Left ventricle myocardium inferior (tissue), 1 donor: ENCODE results near the gene ZNF878. TPM values are rescaled to one million over a fixed set of nuclear protein-coding genes. Genes with fewer than 3 reads are reported as not detected.
A peak's percentile ranks its signal among the peaks of the same experiment; 100 is the strongest.

Experiments used
- DNase-seq: peaks from one replicate; pipeline ENCODE4 v3.0.0-alpha.2; 2020
- H3K27ac ChIP-seq: fragments of 200-600 bp; replicated peaks from 2 replicates; pipeline ENCODE4 v1.8.0; 2021
- H3K27me3 ChIP-seq: fragments of 200-600 bp; 2 replicates; pipeline ENCODE4 v1.8.0; 2021; ENCODE audit warnings: low read depth
- H3K36me3 ChIP-seq: fragments of 200-600 bp; 2 replicates; pipeline ENCODE4 v1.8.0; 2021
- H3K4me1 ChIP-seq: fragments of 200-600 bp; 2 replicates; pipeline ENCODE4 v1.8.0; 2021
- H3K4me3 ChIP-seq: fragments of 200-600 bp; 2 replicates; pipeline ENCODE4 v1.8.0; 2021; ENCODE audit warnings: mild to moderate bottlenecking, moderate library complexity
- H3K9me3 ChIP-seq: fragments of 200-600 bp; replicated peaks from 2 replicates; pipeline ENCODE4 v1.8.0; 2021
- CTCF ChIP-seq: fragments of 200-600 bp; IDR thresholded peaks from 2 replicates; pipeline ENCODE4 v1.8.0; 2021; ENCODE audit warnings: antibody characterized with exemption, mild to moderate bottlenecking, borderline replicate concordance
- intact Hi-C: fragments of 100-400 bp; cut with micrococcal nuclease; formaldehyde crosslinking; loops from one replicate; pipeline ENCODE4 v1.11.0; 2022
- long read RNA-seq: library from polyadenylated mRNA; unstranded; transcript quantifications from one replicate; pipeline ENCODE4 v2.0.0, GENCODE V29; 2021
- total RNA-seq: library from RNA; stranded (reverse); fragmentation: NEBNext Ultra II Directional; extraction: Animal tissue kit (Norgen Biotek cat#: 25700); gene quantifications from one replicate; pipeline ENCODE4 v1.2.1, GENCODE V29; 2021
- donor health status: DM: no; HTN: yes; CAD: no; lungs with severe emphysema.

The ZNF878 gene
- 0.16 TPM for total RNA-seq
- long read RNA-seq = 0 reads

GRCh38 chr19:12052497-12053169, at the start of gene ZNF878:
Gene ZNF878 (minus strand): TSS chr19:12052961. CDS start chr19:12052801, 160 bp downstream.
- peak; percentile 91 for DNase-seq
- Histone ChIP-seq H3K36me3 (no peaks in the 10 kb centered on the region), H3K4me1 (peaks cover 14% of the 10 kb centered on the region), H3K9me3 (no peaks in the 10 kb centered on the region), H3K27ac (peak within 1 kb of the TSS; percentile 82), H3K4me3 (peak within 1 kb of the TSS; percentile 84), H3K27me3 (peaks cover 7% of the 10 kb centered on the region)
- intact Hi-C loops = no loop called here
- peak; percentile 32 for TF ChIP-seq CTCF

- H3K9me3 ChIP-seq = no peaks in the 10 kb centered on the region
- H3K27me3 ChIP-seq = no peaks in the 10 kb centered on the region
- DNase-seq = no peak
- peaks cover 8% of the 10 kb centered on the region for H3K36me3 ChIP-seq
- no peak overlapping the region for H3K4me3 ChIP-seq
- no peak overlapping the region for H3K27ac ChIP-seq
- H3K4me1 ChIP-seq = peaks cover 4% of the 10 kb centered on the region
- intact Hi-C loops = no loop called here
- no peak for TF ChIP-seq CTCF
Observed at GRCh38 chr19:12098040-12098439, 45.3 kb upstream of the ZNF878 start.

DNA sequence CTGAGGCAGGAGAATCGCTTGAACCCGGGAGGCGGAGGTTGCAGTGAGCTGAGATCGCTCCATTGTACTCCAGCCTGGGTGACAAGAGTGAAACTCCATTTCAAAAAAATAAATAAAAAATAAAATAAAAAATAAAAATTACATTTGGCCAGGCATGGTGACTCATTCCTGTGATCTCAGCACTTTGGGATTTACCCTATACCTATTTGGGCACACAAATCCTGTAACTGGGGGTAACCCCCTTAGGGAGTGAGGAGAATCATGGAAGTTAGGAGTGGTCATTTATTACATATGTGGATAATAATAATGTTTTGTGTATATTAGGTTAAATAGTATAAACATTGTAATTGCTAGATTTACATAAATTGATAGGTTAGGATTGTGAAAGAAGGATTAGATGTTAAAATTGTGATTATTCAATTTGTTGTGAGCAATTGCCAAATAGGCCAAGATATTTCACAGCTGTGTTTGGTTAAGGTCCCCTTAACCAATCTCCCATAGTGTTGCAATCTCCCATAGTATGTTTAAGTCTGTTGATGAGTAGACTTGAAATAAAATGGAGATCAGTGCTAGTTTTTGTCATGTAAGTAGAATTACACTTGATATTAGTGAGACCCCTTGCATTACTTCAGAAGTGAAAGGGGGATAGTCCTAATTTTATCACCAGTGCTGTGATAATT, 42.5 kb upstream of the ZNF878 start:
- intact Hi-C loops = no loop called here
- TF ChIP-seq CTCF = no peak
- DNase-seq = no peak

DNA sequence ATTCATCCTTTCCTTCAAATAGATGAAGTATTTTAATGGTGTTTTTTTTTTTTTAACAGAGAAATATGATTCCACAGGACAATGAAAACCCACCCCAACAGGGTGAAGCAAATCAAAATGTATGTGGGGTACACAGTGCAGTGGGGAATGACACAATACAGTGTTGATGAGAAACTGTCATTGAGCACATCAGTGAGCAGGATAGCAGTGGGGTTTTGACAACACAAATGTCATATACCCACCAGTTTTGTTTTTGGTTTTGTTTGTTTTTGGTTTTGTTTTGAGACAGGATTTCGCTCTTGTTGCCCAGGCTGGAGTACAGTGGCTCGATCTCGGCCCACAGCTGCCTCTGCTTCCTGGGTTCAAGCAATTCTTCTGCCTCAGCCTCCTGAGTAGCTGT, 41.0 kb upstream of the ZNF878 start:
- Histone ChIP-seq H3K4me3 (no peak overlapping the region), H3K27ac (no peak overlapping the region), H3K27me3 (no peaks in the 10 kb centered on the region), H3K36me3 (peaks cover 8% of the 10 kb centered on the region), H3K9me3 (no peaks in the 10 kb centered on the region), H3K4me1 (peaks cover 24% of the 10 kb centered on the region)
- DNase-seq = no peak
- TF ChIP-seq CTCF = no peak
- intact Hi-C loops = no loop called here

More for the DNA sequence above, 42.5 kb upstream of the ZNF878 start:
- Histone ChIP-seq H3K36me3 (peaks cover 8% of the 10 kb centered on the region), H3K9me3 (no peaks in the 10 kb centered on the region), H3K4me1 (peaks cover 24% of the 10 kb centered on the region), H3K27ac (no peak overlapping the region), H3K4me3 (no peak overlapping the region), H3K27me3 (no peaks in the 10 kb centered on the region)

- peaks cover 2% of the 10 kb centered on the region for H3K36me3 ChIP-seq
- intact Hi-C loops = no loop called here
- no peak for TF ChIP-seq CTCF
- no peak for DNase-seq
- H3K27ac ChIP-seq = peak overlapping the region; percentile 79
- H3K4me3 ChIP-seq = peak overlapping the region; percentile 83
- H3K27me3 ChIP-seq = no peaks in the 10 kb centered on the region
- H3K9me3 ChIP-seq = no peaks in the 10 kb centered on the region
- H3K4me1 ChIP-seq = peaks cover 24% of the 10 kb centered on the region
Observed at GRCh38 chr19:12092956-12093355, 40.2 kb upstream of the ZNF878 start.
